Panc1 (cell line): ENCODE results near the gene WWOX. TPM values are rescaled to one million over a fixed set of nuclear protein-coding genes. Genes with fewer than 3 reads are reported as not detected.

Source experiments
- ATAC-seq: fragments of 200-7000 bp; cut with Tn5 transposase; 2 replicates; pipeline ENCODE4 v1.9.1; 2020; ENCODE audit warnings: mild to moderate bottlenecking, moderate library complexity
- BruUV-seq: library from RNA; stranded (reverse); fragments of 400-500 nt; replicated peaks from 2 replicates; lab custom pipeline; 2021; lab: Mats Ljungman, UMichigan
- CTCF ChIA-PET: fragments of 300-600 bp; sonication (Branson Sonifier 250); formaldehyde crosslinking; loops from one replicate; lab custom pipeline; 2022; ENCODE audit warnings: antibody characterized with exemption; lab: Charles Lee
- POLR2A ChIA-PET: fragments of 300-600 bp; sonication (Branson Sonifier 250); formaldehyde crosslinking; loops from one replicate; lab custom pipeline; 2022; ENCODE audit warnings: antibody characterized with exemption; lab: Charles Lee
- DNase-seq: peaks from one replicate; pipeline ENCODE4 v3.0.0-alpha.2; 2010; ENCODE audit warnings: low read depth, low spot score
- H3K27ac ChIP-seq: 2 replicates; pipeline ENCODE4 v1.5.1; 2011; ENCODE audit warnings: mild to moderate bottlenecking, low read length, inconsistent platforms
- H3K27me3 ChIP-seq: fragments of 200-500 bp; sonication (Bioruptor generic); 2 replicates; pipeline ENCODE4 v1.6.0; 2014; ENCODE audit warnings: low read length, inconsistent platforms; ENCODE audit not compliant: control insufficient read depth, insufficient read depth
- H3K36me3 ChIP-seq: fragments of 200-500 bp; sonication (Bioruptor generic); 2 replicates; pipeline ENCODE4 v1.5.1; 2014; ENCODE audit warnings: inconsistent platforms, mild to moderate bottlenecking, low read length, moderate library complexity; ENCODE audit not compliant: control insufficient read depth, insufficient read depth
- H3K4me1 ChIP-seq: 2 replicates; pipeline ENCODE4 v1.5.1; 2011; ENCODE audit warnings: inconsistent platforms, mild to moderate bottlenecking, low read length, moderate library complexity; ENCODE audit not compliant: control insufficient read depth, insufficient read depth
- H3K4me3 ChIP-seq, 2 experiments: 2 replicates each; pipeline ENCODE4 v1.5.1; 2011 to 2012; ENCODE audit warnings: low read depth in 2 of 2, low read length in 2 of 2, mild to moderate bottlenecking in 2 of 2, inconsistent platforms in 1 of 2, moderate library complexity in 1 of 2
- H3K9me3 ChIP-seq: fragments of 200-500 bp; sonication (Bioruptor generic); 2 replicates; pipeline ENCODE4 v1.5.1; 2014; ENCODE audit warnings: low read depth, mild to moderate bottlenecking, inconsistent platforms, low read length, moderate library complexity; ENCODE audit not compliant: control insufficient read depth, insufficient read depth
- CTCF ChIP-seq: fragments of 450-650 bp; IDR thresholded peaks from 2 replicates; pipeline ENCODE4 v1.5.1; 2017; ENCODE audit warnings: mild to moderate bottlenecking
- POLR2AphosphoS5 ChIP-seq: IDR thresholded peaks from 2 replicates; pipeline ENCODE4 v1.6.1; 2012; ENCODE audit warnings: mild to moderate bottlenecking, low read depth, low read length, moderate library complexity
- REST ChIP-seq, 2 experiments: IDR thresholded peaks; 2 replicates each; pipeline ENCODE4 v1.6.1; 2011 to 2012; ENCODE audit warnings: low read depth in 2 of 2, control low read depth in 1 of 2, low read length in 1 of 2, mild to moderate bottlenecking in 1 of 2, moderate library complexity in 1 of 2; ENCODE audit not compliant: insufficient read depth in 1 of 2
- SIN3A ChIP-seq: IDR thresholded peaks from 2 replicates; pipeline ENCODE4 v1.6.1; 2012; ENCODE audit warnings: low read depth, mild to moderate bottlenecking, low read length, moderate library complexity, borderline replicate concordance; ENCODE audit not compliant: insufficient read depth
- TCF7L2 ChIP-seq: IDR thresholded peaks from 2 replicates; pipeline ENCODE4 v1.6.1; 2011; ENCODE audit warnings: mild to moderate bottlenecking, low read depth, low read length, inconsistent platforms
- in situ Hi-C: cut with HindIII; loops from 2 replicates; pipeline ENCODE4 v1.10.0; 2016; ENCODE audit warnings: low sequenced_read_pairs, low pct_unique_long_range_greater_than_20kb
- intact Hi-C: fragments of 100-400 bp; cut with micrococcal nuclease; formaldehyde crosslinking; loops from one replicate; pipeline ENCODE4 v1.10.0; 2022; ENCODE audit not compliant: unreplicated experiment
- total RNA-seq: library from RNA; stranded (reverse); gene quantifications from one replicate; pipeline ENCODE4 v1.2.1, GENCODE V29; 2021; ENCODE audit not compliant: unreplicated experiment

The WWOX gene
- total RNA-seq, 1 experiment from 2014 or later = 12.5 TPM

GRCh38 chr16:78365366-78365765 lies 265.9 kb downstream of the WWOX start:
- Histone ChIP-seq H3K4me3 (no peak overlapping the region), H3K4me1 (no peaks in the 10 kb centered on the region), H3K27ac (no peak overlapping the region), H3K36me3 (no peaks in the 10 kb centered on the region), H3K9me3 (no peaks in the 10 kb centered on the region), H3K27me3 (no peaks in the 10 kb centered on the region)
- intact Hi-C loops = no loop called here
- POLR2A ChIA-PET = no interaction called here
- TF ChIP-seq CTCF (no peak), POLR2AphosphoS5 (no peak), SIN3A (no peak), TCF7L2 (no peak), REST (IDR thresholded peaks at IDR 0.05; ENCODE audit: insufficient read depth in 1 of 2, low read depth in 2 of 2, low read length in 1 of 2) (no peak)
- CTCF ChIA-PET = no interaction called here
- BruUV-seq = no TSS peak
- DNase-seq = no peak
- ATAC-seq = no peak
- in situ Hi-C loops = no loop called here

- Histone ChIP-seq H3K27ac (no peak overlapping the region), H3K4me3 (no peak overlapping the region), H3K36me3 (no peaks in the 10 kb centered on the region), H3K9me3 (no peaks in the 10 kb centered on the region), H3K27me3 (no peaks in the 10 kb centered on the region), H3K4me1 (no peaks in the 10 kb centered on the region)
- intact Hi-C loops = no loop called here
- ChIA-PET CTCF (no interaction called here), POLR2A (no interaction called here)
- in situ Hi-C loops = no loop called here
- TF ChIP-seq SIN3A (no peak), TCF7L2 (no peak), POLR2AphosphoS5 (no peak), CTCF (no peak), REST (IDR thresholded peaks at IDR 0.05; ENCODE audit: insufficient read depth in 1 of 2, low read depth in 2 of 2, low read length in 1 of 2) (no peak)
- ATAC-seq (no peak), DNase-seq (no peak)
- BruUV-seq = no TSS peak
These were observed 269.0 kb downstream of the WWOX start for GRCh38 chr16:78368121-78369102.
